ENCODE data around the gene LHX6.

GRCh38 chr9:122159925-122160246, 68.9 kb downstream of the LHX6 start:
- TF ChIP-seq CEBPB (IDR thresholded peaks at IDR 0.05; ENCODE audit: borderline replicate concordance, low read depth, low read length): no peak
- TF ChIP-seq FOXP1 (IDR thresholded peaks at IDR 0.05): no peak
- no peak for TF ChIP-seq FOXP1 (CRISPR knock-in tag; IDR thresholded peaks at IDR 0.05)
- TF ChIP-seq, protein P1, sequence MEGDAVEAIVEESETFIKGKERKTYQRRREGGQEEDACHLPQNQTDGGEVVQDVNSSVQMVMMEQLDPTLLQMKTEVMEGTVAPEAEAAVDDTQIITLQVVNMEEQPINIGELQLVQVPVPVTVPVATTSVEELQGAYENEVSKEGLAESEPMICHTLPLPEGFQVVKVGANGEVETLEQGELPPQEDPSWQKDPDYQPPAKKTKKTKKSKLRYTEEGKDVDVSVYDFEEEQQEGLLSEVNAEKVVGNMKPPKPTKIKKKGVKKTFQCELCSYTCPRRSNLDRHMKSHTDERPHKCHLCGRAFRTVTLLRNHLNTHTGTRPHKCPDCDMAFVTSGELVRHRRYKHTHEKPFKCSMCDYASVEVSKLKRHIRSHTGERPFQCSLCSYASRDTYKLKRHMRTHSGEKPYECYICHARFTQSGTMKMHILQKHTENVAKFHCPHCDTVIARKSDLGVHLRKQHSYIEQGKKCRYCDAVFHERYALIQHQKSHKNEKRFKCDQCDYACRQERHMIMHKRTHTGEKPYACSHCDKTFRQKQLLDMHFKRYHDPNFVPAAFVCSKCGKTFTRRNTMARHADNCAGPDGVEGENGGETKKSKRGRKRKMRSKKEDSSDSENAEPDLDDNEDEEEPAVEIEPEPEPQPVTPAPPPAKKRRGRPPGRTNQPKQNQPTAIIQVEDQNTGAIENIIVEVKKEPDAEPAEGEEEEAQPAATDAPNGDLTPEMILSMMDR (CRISPR knock-in tag; IDR thresholded peaks at IDR 0.05): no peak
- TF ChIP-seq BRD4 (CRISPR knock-in tag; IDR thresholded peaks at IDR 0.05): no peak
- TF ChIP-seq ZNF274 (CRISPR knock-in tag; IDR thresholded peaks at IDR 0.05): no peak
- TF ChIP-seq, protein P2, sequence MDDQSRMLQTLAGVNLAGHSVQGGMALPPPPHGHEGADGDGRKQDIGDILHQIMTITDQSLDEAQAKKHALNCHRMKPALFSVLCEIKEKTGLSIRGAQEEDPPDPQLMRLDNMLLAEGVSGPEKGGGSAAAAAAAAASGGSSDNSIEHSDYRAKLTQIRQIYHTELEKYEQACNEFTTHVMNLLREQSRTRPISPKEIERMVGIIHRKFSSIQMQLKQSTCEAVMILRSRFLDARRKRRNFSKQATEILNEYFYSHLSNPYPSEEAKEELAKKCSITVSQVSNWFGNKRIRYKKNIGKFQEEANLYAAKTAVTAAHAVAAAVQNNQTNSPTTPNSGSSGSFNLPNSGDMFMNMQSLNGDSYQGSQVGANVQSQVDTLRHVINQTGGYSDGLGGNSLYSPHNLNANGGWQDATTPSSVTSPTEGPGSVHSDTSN (CRISPR knock-in tag; IDR thresholded peaks at IDR 0.05; ENCODE audit: borderline replicate concordance): no peak
- no peak for TF ChIP-seq ZSCAN25 (CRISPR knock-in tag; IDR thresholded peaks at IDR 0.05)
- TF ChIP-seq SALL2 (CRISPR knock-in tag; IDR thresholded peaks at IDR 0.05): no peak
- TF ChIP-seq SOX13 (IDR thresholded peaks at IDR 0.05): no peak
- no peak for TF ChIP-seq SOX13 (CRISPR knock-in tag; conservative IDR thresholded peaks at IDR 0.05 in 1 of 2, IDR thresholded peaks at IDR 0.05 in 1 of 2)
- TF ChIP-seq, protein P3, sequence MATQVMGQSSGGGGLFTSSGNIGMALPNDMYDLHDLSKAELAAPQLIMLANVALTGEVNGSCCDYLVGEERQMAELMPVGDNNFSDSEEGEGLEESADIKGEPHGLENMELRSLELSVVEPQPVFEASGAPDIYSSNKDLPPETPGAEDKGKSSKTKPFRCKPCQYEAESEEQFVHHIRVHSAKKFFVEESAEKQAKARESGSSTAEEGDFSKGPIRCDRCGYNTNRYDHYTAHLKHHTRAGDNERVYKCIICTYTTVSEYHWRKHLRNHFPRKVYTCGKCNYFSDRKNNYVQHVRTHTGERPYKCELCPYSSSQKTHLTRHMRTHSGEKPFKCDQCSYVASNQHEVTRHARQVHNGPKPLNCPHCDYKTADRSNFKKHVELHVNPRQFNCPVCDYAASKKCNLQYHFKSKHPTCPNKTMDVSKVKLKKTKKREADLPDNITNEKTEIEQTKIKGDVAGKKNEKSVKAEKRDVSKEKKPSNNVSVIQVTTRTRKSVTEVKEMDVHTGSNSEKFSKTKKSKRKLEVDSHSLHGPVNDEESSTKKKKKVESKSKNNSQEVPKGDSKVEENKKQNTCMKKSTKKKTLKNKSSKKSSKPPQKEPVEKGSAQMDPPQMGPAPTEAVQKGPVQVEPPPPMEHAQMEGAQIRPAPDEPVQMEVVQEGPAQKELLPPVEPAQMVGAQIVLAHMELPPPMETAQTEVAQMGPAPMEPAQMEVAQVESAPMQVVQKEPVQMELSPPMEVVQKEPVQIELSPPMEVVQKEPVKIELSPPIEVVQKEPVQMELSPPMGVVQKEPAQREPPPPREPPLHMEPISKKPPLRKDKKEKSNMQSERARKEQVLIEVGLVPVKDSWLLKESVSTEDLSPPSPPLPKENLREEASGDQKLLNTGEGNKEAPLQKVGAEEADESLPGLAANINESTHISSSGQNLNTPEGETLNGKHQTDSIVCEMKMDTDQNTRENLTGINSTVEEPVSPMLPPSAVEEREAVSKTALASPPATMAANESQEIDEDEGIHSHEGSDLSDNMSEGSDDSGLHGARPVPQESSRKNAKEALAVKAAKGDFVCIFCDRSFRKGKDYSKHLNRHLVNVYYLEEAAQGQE (IDR thresholded peaks at IDR 0.05; ENCODE audit: borderline replicate concordance in 1 of 2, low read depth in 1 of 2, low read length in 2 of 2): no peak
- TF ChIP-seq ZNF317 (CRISPR knock-in tag; IDR thresholded peaks at IDR 0.05): no peak
- TF ChIP-seq, protein P4, sequence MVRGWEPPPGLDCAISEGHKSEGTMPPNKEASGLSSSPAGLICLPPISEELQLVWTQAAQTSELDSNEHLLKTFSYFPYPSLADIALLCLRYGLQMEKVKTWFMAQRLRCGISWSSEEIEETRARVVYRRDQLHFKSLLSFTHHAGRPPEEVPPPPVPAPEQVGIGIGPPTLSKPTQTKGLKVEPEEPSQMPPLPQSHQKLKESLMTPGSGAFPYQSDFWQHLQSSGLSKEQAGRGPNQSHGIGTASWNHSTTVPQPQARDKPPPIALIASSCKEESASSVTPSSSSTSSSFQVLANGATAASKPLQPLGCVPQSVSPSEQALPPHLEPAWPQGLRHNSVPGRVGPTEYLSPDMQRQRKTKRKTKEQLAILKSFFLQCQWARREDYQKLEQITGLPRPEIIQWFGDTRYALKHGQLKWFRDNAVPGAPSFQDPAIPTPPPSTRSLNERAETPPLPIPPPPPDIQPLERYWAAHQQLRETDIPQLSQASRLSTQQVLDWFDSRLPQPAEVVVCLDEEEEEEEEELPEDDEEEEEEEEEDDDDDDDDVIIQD (CRISPR knock-in tag; IDR thresholded peaks at IDR 0.05; ENCODE audit: low read depth): no peak
- TF ChIP-seq, protein P5, sequence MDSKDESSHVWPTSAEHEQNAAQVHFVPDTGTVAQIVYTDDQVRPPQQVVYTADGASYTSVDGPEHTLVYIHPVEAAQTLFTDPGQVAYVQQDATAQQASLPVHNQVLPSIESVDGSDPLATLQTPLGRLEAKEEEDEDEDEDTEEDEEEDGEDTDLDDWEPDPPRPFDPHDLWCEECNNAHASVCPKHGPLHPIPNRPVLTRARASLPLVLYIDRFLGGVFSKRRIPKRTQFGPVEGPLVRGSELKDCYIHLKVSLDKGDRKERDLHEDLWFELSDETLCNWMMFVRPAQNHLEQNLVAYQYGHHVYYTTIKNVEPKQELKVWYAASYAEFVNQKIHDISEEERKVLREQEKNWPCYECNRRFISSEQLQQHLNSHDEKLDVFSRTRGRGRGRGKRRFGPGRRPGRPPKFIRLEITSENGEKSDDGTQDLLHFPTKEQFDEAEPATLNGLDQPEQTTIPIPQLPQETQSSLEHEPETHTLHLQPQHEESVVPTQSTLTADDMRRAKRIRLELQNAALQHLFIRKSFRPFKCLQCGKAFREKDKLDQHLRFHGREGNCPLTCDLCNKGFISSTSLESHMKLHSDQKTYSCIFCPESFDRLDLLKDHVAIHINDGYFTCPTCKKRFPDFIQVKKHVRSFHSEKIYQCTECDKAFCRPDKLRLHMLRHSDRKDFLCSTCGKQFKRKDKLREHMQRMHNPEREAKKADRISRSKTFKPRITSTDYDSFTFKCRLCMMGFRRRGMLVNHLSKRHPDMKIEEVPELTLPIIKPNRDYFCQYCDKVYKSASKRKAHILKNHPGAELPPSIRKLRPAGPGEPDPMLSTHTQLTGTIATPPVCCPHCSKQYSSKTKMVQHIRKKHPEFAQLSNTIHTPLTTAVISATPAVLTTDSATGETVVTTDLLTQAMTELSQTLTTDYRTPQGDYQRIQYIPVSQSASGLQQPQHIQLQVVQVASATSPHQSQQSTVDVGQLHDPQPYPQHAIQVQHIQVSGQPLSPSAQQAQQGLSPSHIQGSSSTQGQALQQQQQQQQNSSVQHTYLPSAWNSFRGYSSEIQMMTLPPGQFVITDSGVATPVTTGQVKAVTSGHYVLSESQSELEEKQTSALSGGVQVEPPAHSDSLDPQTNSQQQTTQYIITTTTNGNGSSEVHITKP (CRISPR knock-in tag; IDR thresholded peaks at IDR 0.05; ENCODE audit: low read depth): no peak

All from HepG2 (cell line).